GM12878 (cell line): ENCODE results near the gene FARSB. TPM values are rescaled to one million over a fixed set of nuclear protein-coding genes. Genes with fewer than 3 reads are reported as not detected.

Source experiments
- ATAC-seq: fragments of 200-7000 bp; cut with Tn5 transposase; 3 replicates; pipeline ENCODE4 v1.9.1; 2020; ENCODE audit warnings: mild to moderate bottlenecking, moderate library complexity
- BruUV-seq: library from RNA; stranded (reverse); fragments of 400-500 nt; replicated peaks from 2 replicates; lab custom pipeline; 2021; lab: Mats Ljungman, UMichigan
- CTCF ChIA-PET: fragments of 300-600 bp; sonication (Branson Sonifier 250); formaldehyde crosslinking; extraction: SDS; loops from one replicate; lab custom pipeline; 2021; ENCODE audit warnings: inconsistent platforms; lab: Yijun Ruan, JAX
- POLR2A ChIA-PET: fragments of 350-600 bp; formaldehyde crosslinking; extraction: SDS; loops from one replicate; lab custom pipeline; 2021; ENCODE audit warnings: inconsistent platforms; lab: Charles Lee
- RAD21 ChIA-PET: fragments of 300-600 bp; sonication (Branson Sonifier 250); formaldehyde crosslinking; loops from one replicate; lab custom pipeline; 2023; ENCODE audit warnings: antibody characterized with exemption; ENCODE audit not compliant: unreplicated experiment; lab: Charles Lee
- SMC1A ChIA-PET: fragments of 300-600 bp; sonication (Branson Sonifier 250); formaldehyde crosslinking; loops from one replicate; lab custom pipeline; 2023; ENCODE audit not compliant: unreplicated experiment, uncharacterized antibody; lab: Charles Lee
- DNase-seq: peaks from one replicate; pipeline ENCODE4 v3.0.0-alpha.2; 2011; ENCODE audit warnings: low read depth, low spot score
- FAIRE-seq: peaks from 3 replicates; lab custom pipeline; 2011; peaks lifted over from hg19 to GRCh38; lab: Jason Lieb, UNC
- H2AFZ ChIP-seq: 2 replicates; pipeline ENCODE4 v1.6.0; 2011; ENCODE audit warnings: low read depth, low read length, control low read depth; ENCODE audit not compliant: control insufficient read depth
- H3K27ac ChIP-seq: 2 replicates; pipeline ENCODE4 v1.5.1; 2011; ENCODE audit warnings: control low read depth; ENCODE audit not compliant: control insufficient read depth, insufficient read depth
- H3K27me3 ChIP-seq, 2 experiments: replicated peaks in 1 of 2; 2 replicates each; pipeline versions ENCODE4 v1.6.0 to v1.6.1; 2011; ENCODE audit warnings: low read length in 1 of 2; ENCODE audit not compliant: control insufficient read depth in 2 of 2, insufficient read depth in 2 of 2
- H3K36me3 ChIP-seq, 2 experiments: 2 replicates each; pipeline ENCODE4 v1.5.1; 2011; ENCODE audit warnings: low read length in 1 of 2; ENCODE audit not compliant: control insufficient read depth in 2 of 2, insufficient read depth in 2 of 2
- H3K4me1 ChIP-seq: 2 replicates; pipeline ENCODE4 v1.6.1; 2011; ENCODE audit warnings: mild to moderate bottlenecking, low read length, moderate library complexity, mixed read lengths; ENCODE audit not compliant: control insufficient read depth, insufficient read depth
- H3K4me2 ChIP-seq: 2 replicates; pipeline ENCODE4 v1.6.0; 2011; ENCODE audit warnings: control low read depth; ENCODE audit not compliant: control insufficient read depth, insufficient read depth
- H3K4me3 ChIP-seq: fragments of 200-600 bp; sonication (generic); 2 replicates; pipeline ENCODE4 v1.5.1; 2016
- H3K79me2 ChIP-seq: 2 replicates; pipeline ENCODE4 v1.6.0; 2011; ENCODE audit warnings: low read length; ENCODE audit not compliant: control insufficient read depth, insufficient read depth
- H3K9ac ChIP-seq: 2 replicates; pipeline ENCODE4 v1.8.0; 2011; ENCODE audit warnings: low read length, control low read depth, mixed read lengths; ENCODE audit not compliant: control insufficient read depth, insufficient read depth
- H3K9me3 ChIP-seq: replicated peaks from 3 replicates; pipeline ENCODE4 v1.5.1; 2011; ENCODE audit warnings: mild to moderate bottlenecking, low read length; ENCODE audit not compliant: control insufficient read depth, insufficient read depth
- H4K20me1 ChIP-seq: 2 replicates; pipeline ENCODE4 v1.6.0; 2011; ENCODE audit not compliant: control insufficient read depth, insufficient read depth
- BRCA1 ChIP-seq: IDR thresholded peaks from 2 replicates; pipeline ENCODE4 v1.6.1; 2011; ENCODE audit warnings: low read depth, low read length, improper control_type of control experiment
- CREB1 ChIP-seq: IDR thresholded peaks from 2 replicates; pipeline ENCODE4 v1.6.1; 2012; ENCODE audit warnings: low read depth, mild to moderate bottlenecking, inconsistent platforms
- EP300 ChIP-seq, 2 experiments: fragments of 150-350 bp in 1 of 2; IDR thresholded peaks; 2 replicates each; pipeline ENCODE4 v1.6.1; 2011 to 2012; ENCODE audit warnings: low read depth in 2 of 2, low read length in 2 of 2, borderline replicate concordance in 1 of 2, improper control_type of control experiment in 1 of 2, inconsistent platforms in 1 of 2; ENCODE audit not compliant: control insufficient read depth in 1 of 2
- GATAD2B ChIP-seq: fragments of 450-650 bp; conservative IDR thresholded peaks from 2 replicates; pipeline ENCODE4 v1.6.1; 2017; ENCODE audit warnings: low read depth, mild to moderate bottlenecking, moderate library complexity
- HDAC2 ChIP-seq: fragments of 200-600 bp; sonication (generic); IDR thresholded peaks from 2 replicates; pipeline ENCODE4 v1.6.1; 2017
- KAT2A ChIP-seq: conservative IDR thresholded peaks from 2 replicates; pipeline ENCODE4 v1.6.1; 2011; ENCODE audit warnings: low read depth, low read length; ENCODE audit not compliant: control insufficient read depth
- MEF2B ChIP-seq: fragments of 450-650 bp; IDR thresholded peaks from 2 replicates; pipeline ENCODE4 v1.6.1; 2018; ENCODE audit warnings: mild to moderate bottlenecking, moderate library complexity; ENCODE audit not compliant: partially characterized antibody, poor library complexity, severe bottlenecking
- MXI1 ChIP-seq: fragments of 150-350 bp; IDR thresholded peaks from 2 replicates; pipeline ENCODE4 v1.6.1; 2011; ENCODE audit warnings: low read depth, mild to moderate bottlenecking, inconsistent platforms, low read length, improper control_type of control experiment
- POU2F2 ChIP-seq: IDR thresholded peaks from 3 replicates; pipeline ENCODE4 v1.6.1; 2011; ENCODE audit warnings: low read depth, mild to moderate bottlenecking, low read length, borderline replicate concordance
- RAD51 ChIP-seq: fragments of 450-650 bp; IDR thresholded peaks from 2 replicates; pipeline ENCODE4 v1.6.1; 2016; ENCODE audit warnings: moderate library complexity, mild to moderate bottlenecking, inconsistent platforms
- TCF12 ChIP-seq: IDR thresholded peaks from 2 replicates; pipeline ENCODE4 v1.6.1; 2011; ENCODE audit warnings: low read depth, mild to moderate bottlenecking, low read length
- TCF3 ChIP-seq: IDR thresholded peaks from 2 replicates; pipeline ENCODE4 v1.6.1; 2012; ENCODE audit warnings: low read depth, mild to moderate bottlenecking, low read length, borderline replicate concordance; ENCODE audit not compliant: insufficient read depth
- YBX1 ChIP-seq: fragments of 450-650 bp; IDR thresholded peaks from 2 replicates; pipeline ENCODE4 v1.6.1; 2016; ENCODE audit warnings: antibody characterized with exemption
- ZBED1 ChIP-seq: IDR thresholded peaks from 2 replicates; pipeline ENCODE4 v1.6.1; 2016; ENCODE audit warnings: borderline replicate concordance
- WGBS: methylation state at CpG from one replicate; pipeline ENCODE4 v1.1.6; 2016; ENCODE audit warnings: low lambda C conversion rate; ENCODE audit not compliant: insufficient replicate concordance, insufficient coverage; ENCODE audit errors: missing lambda C conversion rate; 5-methylcytosine and 5-hydroxymethylcytosine counted together
- in situ Hi-C: fragments of 300-500 bp; cut with MboI; formaldehyde crosslinking; loops from 9 replicates; pipeline ENCODE4 v1.14.3; 2018; ENCODE audit warnings: mixed read lengths
- intact Hi-C: fragments of 100-400 bp; cut with micrococcal nuclease; formaldehyde crosslinking; loops from one replicate; pipeline ENCODE4 v1.14.2; 2022; ENCODE audit not compliant: unreplicated experiment
- polyA plus RNA-seq, 11 experiments: library from polyadenylated mRNA; depleted of rRNA in 4 of 11; unstranded in 6 of 11; stranded (reverse) in 5 of 11; fragments of >200 nt; fragmentation: Nextera tagmentation in 4 of 11; fragmentation: Illumina TruSeq in 1 of 11; extraction: Ambion mirVana in 4 of 11; extraction: Trizol in 1 of 11; gene quantifications; 1 replicate in 1 of 11; 2 replicates in 10 of 11; pipeline versions ENCODE4 v1.2.1 to v1.2.3, GENCODE V29; 2011 to 2016; ENCODE audit warnings: inconsistent platforms in 2 of 11, missing spikeins in 2 of 11, low read depth in 1 of 11
- total RNA-seq, 4 experiments: library from RNA; depleted of rRNA in 3 of 4; stranded (reverse); fragments of >200 nt in 3 of 4; fragmentation: Illumina TruSeq in 1 of 4; extraction: Trizol in 1 of 4; gene quantifications; 2 replicates each; pipeline versions ENCODE4 v1.2.1 to v1.2.3, GENCODE V29; 2013 to 2021
- TF ChIP-seq, protein P1 (sequence below): IDR thresholded peaks from 2 replicates; pipeline ENCODE4 v1.6.1; 2011; ENCODE audit warnings: low read depth, low read length, improper control_type of control experiment, borderline replicate concordance

FARSB gene
- total and polyA plus RNA-seq, 10 of the 15 experiments (the other 5 are each of a cell fraction or from before 2014, with no cell fraction given), result 32.4 to 127 (median 73.8) TPM

GRCh38 chr2:222701233-222701632 lies 45.3 kb upstream of the FARSB start (continued):
- TF ChIP-seq POU2F2, result no peak
- TF ChIP-seq, protein P1, sequence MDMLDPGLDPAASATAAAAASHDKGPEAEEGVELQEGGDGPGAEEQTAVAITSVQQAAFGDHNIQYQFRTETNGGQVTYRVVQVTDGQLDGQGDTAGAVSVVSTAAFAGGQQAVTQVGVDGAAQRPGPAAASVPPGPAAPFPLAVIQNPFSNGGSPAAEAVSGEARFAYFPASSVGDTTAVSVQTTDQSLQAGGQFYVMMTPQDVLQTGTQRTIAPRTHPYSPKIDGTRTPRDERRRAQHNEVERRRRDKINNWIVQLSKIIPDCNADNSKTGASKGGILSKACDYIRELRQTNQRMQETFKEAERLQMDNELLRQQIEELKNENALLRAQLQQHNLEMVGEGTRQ, result no peak
- TF ChIP-seq RAD51, result no peak
- no peak for TF ChIP-seq YBX1
- TF ChIP-seq, all 136 proteins: peak for 0

GRCh38 chr2:222698276-222698675 lies 42.4 kb upstream of the FARSB start:
- H2AFZ ChIP-seq, result no peak overlapping the region
- DNase-seq (no peak), FAIRE-seq (no peak), ATAC-seq (no peak)
- ChIA-PET RAD21 (no interaction called here), SMC1A (interaction anchor here (0.8 kb wide), 1 partner anchor 99 kb away, joined by 3 read pairs; no protein-coding TSS in a partner anchor), POLR2A (no interaction called here), CTCF (interaction anchor here (1.2 to 2.5 kb wide), 3 partner anchors 7 to 241 kb away, joined by 3 to 22 read pairs (median 15); no protein-coding TSS in a partner anchor)
- in situ Hi-C loops, result no loop called here
- H3K9me3 ChIP-seq, result no peaks in the 10 kb centered on the region
- TF ChIP-seq TCF3, result no peak
- TF ChIP-seq GATAD2B, result no peak
- TF ChIP-seq TCF12, result no peak
- no peak for TF ChIP-seq EP300 (IDR thresholded peaks at IDR 0.05; ENCODE audit: borderline replicate concordance in 1 of 2, control insufficient read depth in 1 of 2, low read depth in 2 of 2, low read length in 2 of 2)
- TF ChIP-seq CREB1, result no peak
- TF ChIP-seq MEF2B, result no peak
- no peak for TF ChIP-seq KAT2A
- TF ChIP-seq MXI1, result no peak
- TF ChIP-seq ZBED1, result no peak
- no peak for TF ChIP-seq HDAC2
- TF ChIP-seq BRCA1, result no peak
- no peaks in the 10 kb centered on the region for H3K79me2 ChIP-seq
- 62% methylated on average over 4 of the region's 4 CpGs for WGBS
- H3K27ac ChIP-seq, result no peak overlapping the region
- H4K20me1 ChIP-seq, result no peaks in the 10 kb centered on the region
- H3K4me1 ChIP-seq, result no peaks in the 10 kb centered on the region
- intact Hi-C loops, result loop anchor here (10.0 kb wide), 1 partner anchor 643 kb away; no protein-coding TSS in a partner anchor
- no peak overlapping the region for H3K4me3 ChIP-seq
- no peak overlapping the region for H3K4me2 ChIP-seq
- H3K9ac ChIP-seq, result no peak overlapping the region
- no TSS peak for BruUV-seq
- no peaks in the 10 kb centered on the region for H3K36me3 ChIP-seq
- no peaks in the 10 kb centered on the region for H3K27me3 ChIP-seq
